GM19324 (cell line): Measurements from ENCODE around the gene OOSP4A.
"Not testable (repeated sequence)": the region's sequence is repeated elsewhere in the genome, so short reads cannot be mapped to it uniquely, and the experiment has no call there.

Source experiments
- ATAC-seq: cut with Tn5 transposase; IDR thresholded peaks from one replicate; pipeline ENCODE4 v1.9.1; 2021; ENCODE audit warnings: mild to moderate bottlenecking, moderate library complexity; ENCODE audit not compliant: unreplicated experiment, low FRiP score

OOSP4A gene

GRCh38 chr11:59973097-59973496, 9.3 kb downstream of the OOSP4A start:
- no peak for ATAC-seq

DNA sequence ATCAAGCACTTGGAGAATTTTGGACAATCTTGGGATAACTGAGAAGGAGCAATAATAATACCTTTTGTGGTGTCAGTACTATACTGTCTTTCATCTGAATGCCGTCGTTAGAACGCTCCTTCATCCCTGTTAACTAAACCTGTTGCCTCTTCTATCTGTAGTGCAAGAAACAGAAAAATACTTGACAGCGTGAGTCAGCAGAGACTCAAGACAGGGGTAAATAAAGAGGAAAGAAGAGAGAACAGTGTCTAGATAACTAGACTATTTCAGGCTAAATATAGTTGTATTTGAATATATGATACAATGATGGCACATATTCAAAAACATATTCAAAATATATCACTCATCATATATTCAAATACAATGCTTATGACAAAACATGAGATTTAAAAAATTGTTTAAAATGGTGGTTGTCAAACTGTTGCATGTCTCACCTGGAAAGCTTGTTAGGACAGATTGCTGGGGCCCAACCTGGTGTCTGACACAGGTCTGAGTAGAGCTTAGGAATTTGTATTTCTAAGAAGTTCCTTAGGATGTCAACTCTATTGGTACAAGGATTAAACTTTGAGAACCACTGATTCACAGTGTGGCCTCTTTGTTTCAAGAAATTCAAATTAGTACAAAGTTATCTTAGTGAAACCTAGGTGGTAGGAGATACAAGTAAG, 17.4 kb downstream of the OOSP4A start:
- no peak for ATAC-seq

DNA sequence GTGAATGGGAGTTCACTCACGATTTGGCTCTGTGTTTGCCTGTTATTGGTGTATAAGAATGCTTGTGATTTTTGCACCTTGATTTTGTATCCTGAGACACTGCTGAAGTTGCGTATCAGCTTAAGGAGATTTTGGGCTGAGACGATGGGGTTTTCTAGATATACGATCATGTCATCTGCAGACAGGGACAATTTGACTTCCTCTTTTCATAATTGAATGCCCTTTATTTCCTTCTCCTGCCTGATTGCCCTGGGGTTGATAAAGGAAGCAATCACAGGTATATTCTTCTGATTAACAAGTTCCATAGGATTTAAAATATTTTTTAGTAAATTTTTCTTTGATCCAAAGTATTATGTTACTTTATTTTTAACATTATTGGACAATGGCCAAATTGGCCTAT, 18.2 kb downstream of the OOSP4A start:
- ATAC-seq: not testable (repeated sequence)

DNA sequence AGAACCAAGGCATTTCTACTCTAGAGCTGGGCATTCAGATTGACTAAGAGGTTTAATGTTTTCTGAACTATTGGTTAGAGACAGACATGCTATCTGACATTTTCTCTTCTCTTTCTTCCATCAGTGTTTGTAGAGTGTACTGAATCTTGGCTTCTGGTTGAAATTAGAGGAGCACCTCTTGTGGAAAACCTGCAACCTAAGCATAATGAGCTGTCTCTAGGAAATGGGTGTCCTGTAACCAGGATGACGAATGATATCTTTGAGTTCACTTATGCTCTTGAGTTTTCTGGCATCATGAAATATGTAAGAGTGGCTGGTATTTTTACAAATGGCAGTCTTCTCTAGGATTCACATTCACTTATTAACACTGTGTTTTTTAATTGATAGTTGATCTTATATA, 19.4 kb downstream of the OOSP4A start:
- ATAC-seq: no peak

DNA sequence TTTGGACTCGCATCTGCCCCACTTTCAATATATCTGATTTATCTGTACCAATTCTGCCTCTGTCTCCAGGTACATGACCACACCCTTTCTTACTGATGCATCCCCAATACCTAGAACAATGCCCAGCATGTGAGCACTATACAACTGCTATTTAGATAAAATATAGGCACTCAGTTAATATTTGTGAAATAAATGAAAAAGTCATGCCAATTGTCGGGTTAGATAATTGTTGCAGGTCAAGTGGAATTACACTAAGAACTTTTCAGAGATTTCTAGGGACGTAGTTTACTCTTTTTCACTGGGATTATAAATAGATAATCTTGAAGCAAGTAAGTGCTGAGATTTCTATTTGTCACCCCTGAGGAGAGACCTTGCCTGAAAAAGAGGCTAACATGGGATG, 20.5 kb downstream of the OOSP4A start:
- no peak for ATAC-seq

DNA sequence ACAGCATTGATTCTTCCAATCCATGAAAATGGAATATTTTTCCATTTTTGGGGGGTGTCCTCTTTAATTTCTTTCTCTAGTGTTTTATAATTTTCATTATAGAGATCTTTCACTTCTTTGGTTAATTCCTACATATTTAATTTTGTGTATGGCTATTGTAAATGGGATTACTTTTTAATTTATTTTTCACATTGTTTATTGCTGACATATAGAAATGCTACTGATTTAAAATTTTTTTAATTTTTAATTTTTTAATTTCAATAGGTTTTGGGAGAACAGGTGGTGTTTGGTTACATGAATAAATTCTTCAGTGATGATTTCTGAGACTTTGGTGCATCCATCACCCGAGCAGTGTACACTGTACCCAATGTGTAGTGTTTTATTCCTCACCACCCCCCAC, 26.6 kb downstream of the OOSP4A start:
- no peak for ATAC-seq

- ATAC-seq: no peak
Observed at GRCh38 chr11:59992425-59992824, 28.6 kb downstream of the OOSP4A start.

DNA sequence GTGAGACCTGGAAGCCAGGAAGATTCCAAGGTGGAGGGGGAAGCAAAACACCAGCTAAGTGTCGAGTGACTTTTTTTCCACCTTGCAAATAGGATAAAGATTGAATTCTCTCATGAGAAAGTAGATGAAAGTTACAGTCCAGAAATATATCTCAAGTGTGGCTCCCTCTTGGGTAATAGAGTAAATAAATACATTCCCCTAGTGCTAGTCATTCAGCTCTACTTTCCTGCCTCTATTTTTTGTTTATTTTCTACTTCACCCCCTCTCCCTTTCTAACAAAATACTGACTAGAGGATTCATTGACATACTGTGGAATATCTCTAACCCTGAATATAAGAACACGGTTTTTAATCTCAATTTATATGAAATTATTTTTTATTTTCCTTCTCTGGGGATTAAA, 34.0 kb downstream of the OOSP4A start:
- no peak for ATAC-seq

DNA sequence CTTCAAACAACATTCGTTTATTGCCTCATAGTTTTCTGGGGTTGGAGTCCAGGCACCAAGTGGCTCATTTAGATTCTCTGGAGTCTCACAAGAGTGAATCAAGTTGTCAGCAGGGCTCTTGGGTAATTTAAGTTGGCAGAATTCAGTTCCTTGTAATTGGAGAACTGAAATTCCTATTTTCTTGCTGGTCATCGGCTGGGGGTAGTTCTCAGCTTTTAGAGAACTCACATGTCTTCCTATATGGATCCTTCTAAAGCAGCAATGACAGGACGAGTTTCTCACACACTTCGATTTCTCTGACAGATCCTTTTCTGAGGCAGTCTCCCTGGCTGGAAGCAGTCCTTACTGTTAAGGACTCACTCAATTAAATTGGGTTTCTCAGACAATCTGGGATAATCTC, 35.9 kb downstream of the OOSP4A start:
- ATAC-seq: no peak

DNA sequence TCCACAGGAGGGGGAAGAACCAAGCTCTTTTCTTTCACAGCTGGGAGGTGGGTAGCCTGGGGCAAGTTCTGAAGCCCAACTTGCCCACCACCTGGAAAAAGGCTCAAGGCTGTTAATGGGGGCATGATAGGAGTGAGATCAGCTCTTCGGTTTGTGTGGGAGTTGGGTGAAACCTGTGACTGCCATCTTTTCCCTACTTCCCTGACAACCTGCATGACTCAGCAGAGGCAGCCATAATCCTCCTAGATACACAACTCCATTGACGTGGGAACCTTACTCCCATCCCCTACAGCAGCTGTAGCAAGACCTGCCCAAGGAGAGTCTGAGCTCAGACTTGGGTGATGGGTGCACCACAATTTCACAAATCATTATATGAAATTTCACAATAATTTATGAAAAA, 39.9 kb downstream of the OOSP4A start:
- ATAC-seq: no peak

DNA sequence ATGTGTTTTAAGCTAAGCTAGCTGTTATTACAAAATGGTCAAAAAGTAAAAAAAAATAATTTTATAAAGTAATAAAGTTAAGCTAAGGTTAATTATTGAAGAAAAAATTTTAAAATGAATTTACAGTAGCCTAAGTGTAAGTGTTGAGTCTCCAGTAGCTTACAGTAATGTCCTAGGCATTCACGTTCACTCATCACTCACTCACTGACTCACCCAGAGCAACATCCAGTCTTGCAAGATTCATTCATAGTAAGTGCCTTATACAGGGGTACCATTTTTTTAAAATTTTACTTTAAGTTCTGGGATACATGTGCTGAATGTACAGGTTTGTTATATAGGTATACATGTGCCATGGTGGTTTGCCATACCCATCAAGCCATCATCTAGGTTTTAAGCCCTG, 41.5 kb downstream of the OOSP4A start:
- ATAC-seq: no peak

- ATAC-seq: no peak
Observed at GRCh38 chr11:60016881-60017280, 53.0 kb downstream of the OOSP4A start, which contains the start of gene OOSP4B. Gene OOSP4B, plus strand, starts transcription at chr11:60017181.

DNA sequence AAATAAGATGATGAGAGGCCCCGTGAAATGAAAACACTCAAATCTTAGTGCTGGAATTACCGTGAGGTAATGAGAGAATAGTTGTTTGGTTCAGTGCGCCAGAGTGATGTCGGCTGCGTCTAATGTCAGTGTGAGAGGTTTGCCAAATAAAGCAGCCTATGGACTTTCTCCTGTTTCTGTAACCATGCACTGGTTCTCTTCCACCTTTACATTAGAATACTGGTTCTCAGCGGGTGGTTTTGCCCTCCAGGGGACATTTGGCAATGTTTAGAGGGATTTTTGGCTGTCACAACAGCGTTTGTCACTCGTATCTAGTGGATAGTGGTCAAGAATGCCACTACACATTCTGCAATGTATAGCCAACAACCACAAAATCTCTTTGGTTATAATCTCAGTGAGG, 54.2 kb downstream of the OOSP4A start:
- no peak for ATAC-seq
